ENCODE data around the gene TMEM38A.
"Not testable (repeated sequence)": the region's sequence is repeated elsewhere in the genome, so short reads cannot be mapped to it uniquely, and the experiment has no call there.

TMEM38A gene

GRCh38 chr19:16645140-16645539 is 15.8 kb upstream of the TMEM38A start:
- no peak overlapping the region for H3K4me3 ChIP-seq (ENCODE audit: low read depth, low read length)
- no peak for TF ChIP-seq ZNF2 (tag by site-specific recombination; IDR thresholded peaks at IDR 0.05)
- no peaks in the 10 kb centered on the region for H3K9me3 ChIP-seq (ENCODE audit: control insufficient read depth, insufficient read depth, low read depth, low read length)
- peaks cover 46 to 70% of the 10 kb centered on the region in 2 experiments for H3K36me3 ChIP-seq (ENCODE audit: control insufficient read depth in 2 of 2, insufficient read depth in 1 of 2, low read length in 2 of 2)
- no peak overlapping the region for H3K27ac ChIP-seq (ENCODE audit: extremely low read depth, low read depth, low read length)
- POLR2A ChIA-PET, result interaction anchor here (0.7 kb wide), 1 partner anchor 111 kb away, joined by 4 read pairs; no protein-coding TSS in a partner anchor
- CTCF ChIA-PET, result no interaction called here
- H3K4me1 ChIP-seq (ENCODE audit: control insufficient read depth, insufficient read depth, low read length), result no peaks in the 10 kb centered on the region

- no peak overlapping the region for H3K4me3 ChIP-seq (ENCODE audit: low read depth, low read length)
- POLR2A ChIA-PET, result interaction anchor here (1.1 kb wide), 1 partner anchor 10 kb away, joined by 3 read pairs; the partner anchor contains the start of gene SMIM7
- H3K4me1 ChIP-seq (ENCODE audit: control insufficient read depth, insufficient read depth, low read length), result no peaks in the 10 kb centered on the region
- H3K9me3 ChIP-seq (ENCODE audit: control insufficient read depth, insufficient read depth, low read depth, low read length), result no peaks in the 10 kb centered on the region
- H3K36me3 ChIP-seq (ENCODE audit: control insufficient read depth in 2 of 2, insufficient read depth in 1 of 2, low read length in 2 of 2), result peaks cover 26 to 80% of the 10 kb centered on the region in 2 experiments
- no peak overlapping the region for H3K27ac ChIP-seq (ENCODE audit: extremely low read depth, low read depth, low read length)
- CTCF ChIA-PET, result interaction anchor here (0.6 kb wide), 1 partner anchor 735 kb away, joined by 3 read pairs; no protein-coding TSS in a partner anchor
- TF ChIP-seq BCL11B (tag by site-specific recombination; IDR thresholded peaks at IDR 0.05; ENCODE audit: low read depth) (no peak), ZNF398 (tag by site-specific recombination; IDR thresholded peaks at IDR 0.05) (no peak), ZNF214 (tag by site-specific recombination; IDR thresholded peaks at IDR 0.05; ENCODE audit: borderline replicate concordance) (no peak), ZNF488 (tag by site-specific recombination; IDR thresholded peaks at IDR 0.05) (no peak), YY1 (tag by site-specific recombination; IDR thresholded peaks at IDR 0.05) (no peak)
These were observed 11.2 kb upstream of the TMEM38A start for GRCh38 chr19:16649734-16650133.

- Histone ChIP-seq H3K27ac (ENCODE audit: extremely low read depth, low read depth, low read length) (no peak overlapping the region), H3K9me3 (ENCODE audit: control insufficient read depth, insufficient read depth, low read depth, low read length) (no peaks in the 10 kb centered on the region), H3K4me1 (ENCODE audit: control insufficient read depth, insufficient read depth, low read length) (no peaks in the 10 kb centered on the region), H3K4me3 (ENCODE audit: low read depth, low read length) (no peak overlapping the region), H3K36me3 (ENCODE audit: control insufficient read depth in 2 of 2, insufficient read depth in 1 of 2, low read length in 2 of 2) (peaks cover 24 to 79% of the 10 kb centered on the region in 2 experiments)
- TF ChIP-seq OVOL3 (tag by site-specific recombination; IDR thresholded peaks at IDR 0.05) (no peak), ZNF175 (tag by site-specific recombination; IDR thresholded peaks at IDR 0.05) (no peak), GLIS1 (tag by site-specific recombination; IDR thresholded peaks at IDR 0.05) (no peak), ZNF416 (tag by site-specific recombination; IDR thresholded peaks at IDR 0.05) (no peak), GLI2 (tag by site-specific recombination; IDR thresholded peaks at IDR 0.05; ENCODE audit: borderline replicate concordance, low read depth) (no peak), ZNF571 (tag by site-specific recombination; IDR thresholded peaks at IDR 0.05) (no peak), ZBTB26 (tag by site-specific recombination; optimal IDR thresholded peaks at IDR 0.05) (no peak)
- ChIA-PET CTCF (no interaction called here), POLR2A (no interaction called here)
These were observed 10.1 kb upstream of the TMEM38A start for GRCh38 chr19:16650821-16651220.

- CTCF ChIA-PET; H3K4me1 ChIP-seq (ENCODE audit: control insufficient read depth, insufficient read depth, low read length); H3K9me3 ChIP-seq (ENCODE audit: control insufficient read depth, insufficient read depth, low read depth, low read length); H3K4me3 ChIP-seq (ENCODE audit: low read depth, low read length); H3K27ac ChIP-seq (ENCODE audit: extremely low read depth, low read depth, low read length): not testable (repeated sequence)
- peak; percentile 99 for TF ChIP-seq ZNF623 (tag by site-specific recombination; IDR thresholded peaks at IDR 0.05)
- H3K36me3 ChIP-seq (ENCODE audit: control insufficient read depth in 2 of 2, insufficient read depth in 1 of 2, low read length in 2 of 2), result peaks cover 21 to 80% of the 10 kb centered on the region in 2 experiments
- POLR2A ChIA-PET, result interaction anchor here (0.7 kb wide), 1 partner anchor 43 kb away, joined by 3 read pairs; no protein-coding TSS in a partner anchor
These were observed 9.3 kb upstream of the TMEM38A start for GRCh38 chr19:16651421-16652188.

Data from HEK293 (cell line).